GM10266 (cell line): ENCODE results near the gene DLX4.

ENCODE experiments used
- DNase-seq: peaks from one replicate; pipeline ENCODE4 v3.0.0; 2012; ENCODE audit errors: extremely low spot score
- TF ChIP-seq, protein P1 (sequence below): IDR thresholded peaks from 2 replicates; pipeline ENCODE4 v1.5.1; 2012; ENCODE audit warnings: mild to moderate bottlenecking, low read depth; ENCODE audit not compliant: control insufficient read depth, insufficient read depth; ENCODE audit errors: missing control alignments

The DLX4 gene

DNA sequence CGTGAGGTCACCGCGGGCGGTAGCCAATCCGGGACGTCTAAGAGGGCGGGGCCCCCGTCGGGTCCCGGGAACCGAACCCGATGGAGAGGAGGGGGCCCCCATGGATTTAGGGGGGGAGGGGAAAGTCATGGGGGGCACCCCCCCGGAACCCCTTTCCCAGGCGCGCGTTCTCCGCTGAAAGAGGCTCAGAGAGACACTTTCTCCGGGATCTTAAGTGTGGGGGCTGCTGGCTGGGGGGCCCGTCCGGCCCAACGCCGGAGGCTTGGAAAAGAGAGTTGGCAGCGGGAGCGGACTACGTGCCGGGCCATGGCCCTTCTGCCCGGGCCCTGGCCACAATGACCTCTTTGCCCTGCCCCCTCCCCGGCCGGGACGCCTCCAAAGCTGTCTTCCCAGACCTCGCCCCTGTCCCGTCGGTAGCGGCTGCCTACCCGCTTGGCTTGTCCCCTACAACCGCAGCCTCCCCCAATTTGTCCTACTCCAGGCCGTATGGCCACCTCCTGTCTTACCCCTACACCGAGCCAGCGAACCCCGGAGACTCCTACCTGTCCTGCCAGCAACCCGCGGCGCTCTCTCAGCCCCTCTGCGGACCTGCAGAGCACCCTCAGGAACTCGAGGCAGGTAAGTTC lies at the start of gene DLX4:
TSS of gene DLX4 (plus strand) at position 57 of the 626 bp plus-strand sequence. CDS start at position 336, 279 bp downstream.
- peak; percentile 78 for DNase-seq
- TF ChIP-seq, protein P1, sequence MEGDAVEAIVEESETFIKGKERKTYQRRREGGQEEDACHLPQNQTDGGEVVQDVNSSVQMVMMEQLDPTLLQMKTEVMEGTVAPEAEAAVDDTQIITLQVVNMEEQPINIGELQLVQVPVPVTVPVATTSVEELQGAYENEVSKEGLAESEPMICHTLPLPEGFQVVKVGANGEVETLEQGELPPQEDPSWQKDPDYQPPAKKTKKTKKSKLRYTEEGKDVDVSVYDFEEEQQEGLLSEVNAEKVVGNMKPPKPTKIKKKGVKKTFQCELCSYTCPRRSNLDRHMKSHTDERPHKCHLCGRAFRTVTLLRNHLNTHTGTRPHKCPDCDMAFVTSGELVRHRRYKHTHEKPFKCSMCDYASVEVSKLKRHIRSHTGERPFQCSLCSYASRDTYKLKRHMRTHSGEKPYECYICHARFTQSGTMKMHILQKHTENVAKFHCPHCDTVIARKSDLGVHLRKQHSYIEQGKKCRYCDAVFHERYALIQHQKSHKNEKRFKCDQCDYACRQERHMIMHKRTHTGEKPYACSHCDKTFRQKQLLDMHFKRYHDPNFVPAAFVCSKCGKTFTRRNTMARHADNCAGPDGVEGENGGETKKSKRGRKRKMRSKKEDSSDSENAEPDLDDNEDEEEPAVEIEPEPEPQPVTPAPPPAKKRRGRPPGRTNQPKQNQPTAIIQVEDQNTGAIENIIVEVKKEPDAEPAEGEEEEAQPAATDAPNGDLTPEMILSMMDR: no peak

DNA sequence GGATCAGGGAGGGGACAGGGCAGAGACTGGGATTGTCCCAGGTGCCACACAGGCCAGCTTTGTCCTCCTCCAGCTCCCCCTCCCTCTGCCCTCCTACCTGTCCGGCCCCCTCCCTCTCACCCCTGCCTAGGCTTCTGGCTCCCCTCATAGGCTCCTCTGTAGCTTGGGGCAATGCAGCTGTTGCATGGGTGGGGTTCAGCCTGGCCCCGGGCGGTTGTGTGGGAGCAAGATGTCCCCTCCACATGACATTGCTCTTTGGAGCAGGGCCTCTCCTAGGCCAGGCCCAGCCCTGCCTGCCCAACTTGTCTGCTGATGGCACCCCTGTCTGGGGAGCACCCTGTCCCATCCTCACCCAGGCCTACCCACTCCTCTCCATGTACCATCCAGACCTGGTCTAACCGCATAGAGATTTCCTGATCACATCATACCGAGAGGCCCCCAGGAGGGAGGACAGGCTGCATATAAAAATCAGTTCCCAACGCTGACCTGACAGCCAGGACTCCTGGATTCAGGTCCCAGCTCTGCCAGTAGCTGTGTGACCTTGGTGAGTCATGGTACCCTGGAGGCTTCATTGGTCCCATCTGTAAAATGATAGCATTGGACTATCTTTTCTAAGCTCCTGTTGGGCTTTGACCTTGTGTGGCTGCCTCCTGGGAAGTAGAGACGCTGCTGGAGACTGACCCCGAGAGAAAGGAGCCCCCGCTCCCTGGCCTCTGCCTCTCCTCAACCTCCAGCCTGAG lies 48.8 kb upstream of the DLX4 start:
- TF ChIP-seq, protein P1: no peak
- DNase-seq: no peak

DNA sequence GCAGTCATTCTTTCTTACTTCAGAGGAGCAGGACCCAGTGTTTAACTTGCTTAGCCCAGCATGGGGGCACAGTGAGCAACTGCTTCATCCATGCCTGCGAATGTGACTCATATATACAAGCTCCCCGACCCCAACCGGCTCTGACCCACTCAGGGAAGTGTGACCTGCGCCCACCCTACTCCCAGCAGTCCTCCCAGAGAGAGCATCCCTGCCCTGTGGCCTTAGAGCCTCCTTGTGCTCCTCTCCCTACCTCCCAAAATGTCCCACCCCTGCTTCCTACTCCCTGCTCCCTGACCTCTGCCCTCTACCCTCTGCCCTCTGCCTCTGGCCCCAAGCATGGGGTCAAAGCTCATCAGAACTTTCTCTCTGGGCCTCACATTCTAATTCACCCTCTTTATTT lies 46.9 kb upstream of the DLX4 start:
- no peak for DNase-seq
- TF ChIP-seq, protein P1: no peak

DNA sequence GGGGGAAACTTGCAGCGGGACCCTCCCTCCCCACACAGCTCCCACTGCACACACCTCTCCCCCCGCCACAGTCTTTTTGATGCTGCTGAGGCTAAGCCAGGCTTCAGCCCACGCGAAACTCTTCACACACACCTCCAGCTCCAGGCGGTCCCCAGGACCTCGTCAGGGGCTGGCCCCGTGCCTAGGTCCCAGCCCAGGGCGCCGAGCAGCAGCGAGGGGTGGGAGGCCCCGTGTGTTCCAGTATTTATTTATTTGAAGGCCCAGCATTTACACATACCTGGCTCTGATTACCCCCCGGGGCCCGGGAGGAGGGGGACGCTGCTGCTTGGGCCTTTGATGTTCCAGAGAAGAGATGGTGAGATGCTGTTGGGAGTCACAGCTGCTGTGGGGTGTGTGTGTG lies 44.9 kb upstream of the DLX4 start:
- no peak for DNase-seq
- TF ChIP-seq, protein P1: no peak

DNA sequence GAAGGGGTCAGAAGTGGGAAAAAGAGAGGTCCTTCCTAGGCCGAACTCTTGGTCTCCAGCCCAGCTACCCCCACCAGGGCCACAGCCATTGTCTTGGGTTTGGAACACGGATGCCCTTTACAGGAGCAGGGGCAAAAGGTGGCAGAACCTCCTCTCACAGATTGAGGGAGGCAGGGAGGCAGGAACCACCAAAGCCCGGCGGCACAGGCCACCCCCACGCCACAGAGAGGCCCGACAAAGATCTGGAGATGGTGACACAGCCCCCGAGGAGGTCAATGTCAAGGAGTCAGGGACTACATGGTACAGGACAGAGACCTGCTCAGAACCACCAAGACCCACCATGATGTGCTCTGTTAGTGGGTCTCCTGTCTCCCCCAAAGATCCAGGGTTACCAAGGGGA lies 44.4 kb upstream of the DLX4 start:
- TF ChIP-seq, protein P1: no peak
- DNase-seq: no peak

DNA sequence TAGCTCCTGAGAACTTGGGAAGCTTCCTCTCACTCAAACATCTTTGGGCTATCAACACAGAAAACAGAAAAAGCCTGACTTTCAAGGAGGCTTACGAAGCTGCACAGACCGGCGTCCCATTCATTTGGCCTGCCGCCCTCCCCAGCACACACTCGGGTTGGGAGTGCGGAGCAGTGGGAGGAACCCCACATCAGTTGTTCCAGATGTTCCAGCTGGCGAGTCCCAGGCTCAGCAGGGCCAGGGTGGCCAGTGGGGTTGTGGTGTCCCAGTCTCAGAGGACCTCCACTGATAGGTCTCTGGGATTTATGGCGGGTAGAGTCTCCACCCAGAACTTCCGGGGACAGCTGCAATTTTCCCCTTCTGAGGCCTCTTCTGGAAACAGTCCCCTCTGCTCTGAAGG lies 43.1 kb upstream of the DLX4 start:
- DNase-seq: no peak
- TF ChIP-seq, protein P1: no peak

DNA sequence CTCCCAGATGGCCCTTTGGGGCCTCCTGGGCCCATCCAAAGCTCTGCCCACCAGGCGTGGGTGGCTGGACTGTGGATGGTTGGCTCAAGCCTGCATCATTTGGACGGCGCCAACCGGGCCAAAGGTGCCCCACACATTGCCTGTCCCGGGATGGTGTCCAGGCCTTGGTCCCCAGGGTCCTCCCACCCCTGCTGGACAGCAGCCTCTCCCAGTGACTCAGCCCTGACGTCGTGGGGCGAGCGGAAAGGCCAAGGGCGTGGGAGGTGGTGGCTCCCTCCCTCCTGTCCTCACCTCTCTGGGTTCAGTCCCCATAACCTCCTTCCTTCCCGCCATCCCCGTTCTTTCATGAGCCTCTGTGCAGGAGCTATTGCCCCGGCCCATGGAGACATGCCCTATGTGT lies 42.1 kb upstream of the DLX4 start:
- TF ChIP-seq, protein P1: no peak

More for the DNA sequence above, 42.1 kb upstream of the DLX4 start:
- DNase-seq: no peak
